Cortex of kidney (tissue), 1 donor: ENCODE data around the gene NADSYN1.

Experiments
- DNase-seq: peaks from one replicate; lab custom pipeline; 2025; lab: John Stamatoyannopoulos, UW

Gene NADSYN1

DNA sequence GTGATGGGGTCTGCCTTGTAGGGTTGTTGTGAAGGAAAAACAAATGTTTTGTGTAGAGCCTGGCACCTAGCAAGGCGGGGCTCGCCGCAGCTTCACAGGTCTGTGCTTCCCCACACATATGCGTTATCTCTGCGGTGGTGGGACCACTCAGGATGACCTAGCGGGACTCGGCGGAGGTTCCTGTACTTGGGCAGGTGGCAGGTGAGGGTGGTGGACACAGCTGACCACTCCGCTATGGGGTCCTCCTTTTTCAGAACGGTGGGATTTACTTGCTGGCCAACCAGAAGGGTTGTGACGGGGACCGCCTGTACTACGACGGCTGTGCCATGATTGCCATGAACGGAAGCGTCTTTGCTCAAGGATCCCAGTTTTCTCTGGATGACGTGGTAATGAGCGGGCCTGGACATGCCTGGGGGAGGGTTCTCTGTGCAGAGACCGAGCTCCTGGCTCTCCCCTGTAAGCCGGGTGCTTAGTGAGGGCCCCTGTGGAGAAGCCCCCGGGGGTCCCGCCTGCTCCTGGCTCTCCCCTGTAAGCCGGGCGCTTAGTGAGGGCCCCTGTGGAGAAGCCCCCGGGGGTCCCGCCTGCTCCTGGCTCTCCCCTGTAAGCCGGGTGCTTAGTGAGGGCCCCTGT, 21.3 kb downstream of the NADSYN1 start:
- no peak for DNase-seq

GRCh38 chr11:71474771-71475483, 21.9 kb downstream of the NADSYN1 start:
- no peak for DNase-seq

GRCh38 chr11:71476031-71476430, 23.0 kb downstream of the NADSYN1 start:
- no peak for DNase-seq

- DNase-seq: no peak
These were observed 24.1 kb downstream of the NADSYN1 start for GRCh38 chr11:71476926-71477640.

- DNase-seq: no peak
These were observed 24.9 kb downstream of the NADSYN1 start for GRCh38 chr11:71477641-71478527.

GRCh38 chr11:71478528-71478840, 25.5 kb downstream of the NADSYN1 start:
- DNase-seq: no peak

- DNase-seq: no peak
These were observed 28.3 kb downstream of the NADSYN1 start for GRCh38 chr11:71481101-71481960.

DNA sequence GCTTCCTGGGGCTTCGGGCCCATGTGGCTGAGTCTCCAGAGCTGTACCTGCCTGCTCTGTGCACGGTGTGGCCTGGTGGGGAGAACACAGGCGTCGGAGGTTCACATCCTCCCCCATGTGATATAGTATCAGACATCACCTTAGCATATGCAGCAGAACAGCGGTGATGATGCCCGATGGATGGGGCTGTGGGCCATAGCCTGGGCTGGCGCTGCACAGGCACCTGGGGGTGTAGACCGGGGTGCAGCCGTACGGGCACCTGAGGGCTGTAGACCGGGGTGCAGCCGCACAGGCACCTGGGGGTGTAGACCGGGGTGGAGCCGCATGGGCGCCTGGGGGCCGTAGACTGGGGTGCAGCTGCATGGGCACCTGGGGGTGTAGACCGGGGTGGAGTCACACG, 29.2 kb downstream of the NADSYN1 start:
- DNase-seq: no peak

DNA sequence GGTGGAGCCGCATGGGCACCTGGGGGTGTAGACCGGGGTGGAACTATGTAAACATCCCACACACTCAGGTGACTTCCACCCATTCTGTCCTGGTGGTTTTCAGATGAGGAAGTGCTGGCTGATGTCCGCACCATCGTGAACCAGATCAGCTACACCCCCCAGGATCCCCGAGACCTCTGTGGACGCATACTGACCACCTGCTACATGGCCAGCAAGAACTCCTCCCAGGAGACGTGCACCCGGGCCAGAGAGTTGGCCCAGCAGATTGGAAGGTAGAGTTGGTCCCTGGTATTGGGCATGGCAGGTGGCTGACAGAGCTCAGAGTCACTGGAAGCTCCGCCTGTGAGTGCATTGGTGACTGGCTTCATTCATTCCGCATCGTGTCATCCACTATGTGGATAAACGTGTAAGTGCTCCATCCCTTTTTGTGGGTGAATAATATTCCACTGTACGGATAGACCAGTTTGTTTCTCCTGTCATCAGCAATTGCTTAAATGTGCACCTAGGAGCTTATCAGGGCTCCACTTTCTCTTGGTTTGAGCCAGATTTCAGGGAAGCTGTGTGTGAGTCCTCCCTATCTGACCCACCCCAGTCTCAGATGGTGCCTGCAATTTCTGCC, 29.9 kb downstream of the NADSYN1 start:
- no peak for DNase-seq

- DNase-seq: no peak
These were observed 30.7 kb downstream of the NADSYN1 start for GRCh38 chr11:71483692-71484091.

DNA sequence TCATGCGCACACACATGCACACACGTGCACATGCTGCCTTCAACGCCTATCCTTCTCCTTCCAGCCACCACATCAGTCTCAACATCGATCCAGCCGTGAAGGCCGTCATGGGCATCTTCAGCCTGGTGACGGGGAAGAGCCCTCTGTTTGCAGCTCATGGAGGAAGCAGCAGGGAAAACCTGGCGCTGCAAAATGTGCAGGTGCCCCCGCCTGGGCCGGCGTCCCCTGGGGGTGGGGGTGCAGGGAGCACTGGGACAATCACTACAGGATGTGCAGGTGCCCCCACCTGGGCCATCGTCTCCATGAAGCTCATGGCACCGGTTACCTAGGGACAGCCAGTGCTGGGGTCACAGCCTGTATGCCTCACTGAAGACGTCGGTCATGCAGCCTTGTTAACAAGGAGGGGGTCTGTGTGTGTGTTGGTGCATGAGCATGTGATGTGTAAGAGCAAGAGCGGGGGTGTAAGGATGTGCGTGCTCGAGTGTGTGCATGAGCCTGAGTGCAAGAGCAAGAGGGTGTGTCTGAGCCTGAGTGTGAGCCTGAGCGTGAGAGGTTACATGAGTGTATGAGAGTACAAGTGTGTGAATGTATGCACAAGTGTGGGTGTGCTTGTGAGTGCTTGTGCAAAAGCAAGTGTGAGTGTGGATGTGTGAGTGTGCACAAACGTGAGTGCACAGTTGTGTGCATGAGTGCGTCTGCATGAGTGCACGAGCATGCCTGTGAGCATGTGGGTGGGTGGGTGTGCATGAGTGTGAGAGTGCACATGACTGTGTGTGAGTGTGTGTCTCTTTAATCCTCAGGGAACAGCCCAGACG, 31.5 kb downstream of the NADSYN1 start:
- DNase-seq: no peak

DNA sequence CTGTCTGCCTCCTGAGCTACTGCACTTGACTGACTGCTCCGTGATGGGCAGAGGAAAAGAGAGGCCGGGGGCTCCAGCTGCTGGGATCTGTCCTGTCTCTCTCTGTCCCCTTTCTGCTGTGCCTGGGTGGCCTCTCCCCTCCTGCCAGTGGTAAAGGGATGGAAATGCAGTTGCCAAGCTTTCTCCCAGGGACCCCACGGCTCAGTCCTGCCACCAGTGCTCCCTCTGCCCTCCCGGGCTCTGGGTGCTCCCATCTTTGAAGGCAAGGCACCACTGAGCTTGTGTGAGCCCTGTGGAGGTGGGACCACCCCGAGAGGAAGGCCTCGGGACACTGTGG, 32.0 kb downstream of the NADSYN1 start:
- no peak for DNase-seq

- no peak for DNase-seq
These were observed 32.5 kb downstream of the NADSYN1 start for GRCh38 chr11:71485466-71485865.

DNA sequence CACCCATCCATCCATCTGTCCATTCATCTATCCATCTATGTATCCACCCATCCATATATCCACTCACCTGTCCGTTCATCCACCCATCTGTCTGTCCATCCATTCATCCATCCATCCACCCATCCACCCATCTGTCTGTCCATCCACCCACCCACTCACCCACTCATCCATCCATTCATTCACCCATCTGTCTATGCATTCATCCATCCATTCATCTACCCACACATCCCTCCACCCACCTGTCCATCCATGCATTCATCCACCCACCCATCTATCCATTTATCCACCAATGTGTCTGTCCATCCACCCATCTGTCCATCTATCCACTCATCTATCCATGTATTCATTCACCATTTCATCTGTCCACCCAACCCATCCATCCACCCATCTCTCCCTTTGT, 33.3 kb downstream of the NADSYN1 start:
- no peak for DNase-seq

DNA sequence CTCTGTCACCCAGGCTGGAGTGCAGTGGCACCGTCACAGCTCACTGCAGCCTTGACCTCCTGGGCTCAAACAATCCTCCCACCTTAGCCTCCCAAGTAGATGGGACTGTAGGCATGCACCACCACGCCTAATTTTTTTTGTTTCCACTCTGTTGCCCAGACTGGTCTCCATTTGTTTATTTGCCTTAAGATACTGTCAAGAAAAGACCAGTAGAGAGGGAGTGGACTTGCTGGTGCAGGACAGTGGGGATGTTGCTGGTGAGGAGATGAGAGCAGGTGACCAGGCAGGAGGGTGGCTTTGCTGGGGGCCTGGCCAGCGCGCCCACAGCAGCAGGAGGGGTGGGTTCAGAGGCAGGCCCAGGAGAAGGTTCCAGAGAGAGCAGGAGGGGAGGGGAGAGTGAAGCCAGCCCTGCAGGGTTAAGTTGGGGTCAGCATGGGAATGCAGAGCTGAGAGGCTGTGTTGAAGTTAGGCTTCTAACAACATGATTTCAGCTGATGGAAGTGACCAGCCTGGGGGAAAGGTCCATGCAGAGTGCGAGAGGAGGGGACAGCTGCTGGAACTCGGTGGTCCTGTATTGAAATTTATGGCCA, 35.8 kb downstream of the NADSYN1 start:
- no peak for DNase-seq

GRCh38 chr11:71489311-71490043, 36.5 kb downstream of the NADSYN1 start:
- no peak for DNase-seq

GRCh38 chr11:71490044-71490730, 37.2 kb downstream of the NADSYN1 start:
- DNase-seq: no peak

- DNase-seq: no peak
These were observed 37.9 kb downstream of the NADSYN1 start for GRCh38 chr11:71490731-71491390.
